NCI-H2227 treated with DMSO at 0.1 percent for 48 hours (cell line): ENCODE measurements around the gene RCAN3.

Experiments used
- DNase-seq: peaks from one replicate; lab custom pipeline; 2025; lab: John Stamatoyannopoulos, UW

Gene RCAN3

DNA sequence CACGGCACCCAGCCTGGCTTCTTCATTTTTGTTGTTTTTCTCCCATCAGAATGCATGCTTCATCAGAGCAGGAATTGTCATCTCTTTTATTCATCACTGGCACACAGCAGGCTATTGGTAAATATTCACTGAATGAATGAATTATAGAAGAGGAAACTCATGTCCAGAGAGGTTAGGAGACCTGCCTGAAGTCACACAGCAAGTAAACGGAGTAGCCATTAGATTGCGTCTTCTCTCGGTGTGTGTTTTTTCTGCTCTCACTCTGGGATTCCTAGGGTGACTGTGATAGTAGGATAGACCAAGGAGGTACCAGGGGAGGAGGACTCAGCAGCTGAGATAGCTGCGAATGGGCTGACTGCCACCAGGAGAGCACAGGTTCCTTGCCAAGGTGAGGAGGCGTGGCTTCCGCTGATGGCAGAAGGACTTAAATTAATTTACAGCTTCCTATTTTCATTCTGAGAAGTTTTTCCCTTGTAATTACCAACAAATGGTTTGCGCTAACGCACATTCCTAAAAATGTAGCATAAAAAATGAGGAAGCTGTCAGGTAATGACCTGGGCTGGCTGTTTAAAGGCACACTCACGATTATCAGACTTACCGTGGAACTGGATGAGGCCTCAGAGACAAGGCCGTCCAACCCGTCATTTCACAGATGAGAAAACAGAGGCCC lies 48.8 kb downstream of the RCAN3 start:
- no peak for DNase-seq

GRCh38 chr1:24551960-24552571 lies 49.4 kb downstream of the RCAN3 start:
- peak; percentile 71 for DNase-seq

- DNase-seq = no peak
Measured at GRCh38 chr1:24553931-24554330, 51.3 kb downstream of the RCAN3 start.

DNA sequence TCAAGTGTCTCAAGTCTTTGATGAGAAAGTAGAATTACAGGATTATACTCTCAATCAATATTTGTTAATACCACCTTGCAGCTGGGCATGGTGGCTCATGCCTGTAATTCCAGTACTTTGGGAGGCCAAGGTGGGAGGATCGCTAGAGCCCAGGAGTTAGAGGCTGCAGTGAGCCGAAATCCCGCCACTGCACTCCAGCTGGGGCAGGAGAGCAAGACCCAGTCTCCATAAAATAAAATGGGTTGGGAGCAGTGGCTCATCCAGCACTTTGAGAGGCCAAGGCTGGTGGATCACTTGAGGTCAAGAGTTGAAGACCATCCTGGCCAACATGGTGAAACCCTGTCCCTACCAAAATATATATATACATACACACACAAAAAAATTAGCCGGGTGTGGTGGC lies 52.1 kb downstream of the RCAN3 start:
- DNase-seq = no peak

- DNase-seq = no peak
Measured at GRCh38 chr1:24555591-24556413, 53.2 kb downstream of the RCAN3 start, which contains the start of gene NCMAP. Gene NCMAP (plus strand): TSS chr1:24556087. CDS start chr1:24595431, 39,344 bp downstream.

DNA sequence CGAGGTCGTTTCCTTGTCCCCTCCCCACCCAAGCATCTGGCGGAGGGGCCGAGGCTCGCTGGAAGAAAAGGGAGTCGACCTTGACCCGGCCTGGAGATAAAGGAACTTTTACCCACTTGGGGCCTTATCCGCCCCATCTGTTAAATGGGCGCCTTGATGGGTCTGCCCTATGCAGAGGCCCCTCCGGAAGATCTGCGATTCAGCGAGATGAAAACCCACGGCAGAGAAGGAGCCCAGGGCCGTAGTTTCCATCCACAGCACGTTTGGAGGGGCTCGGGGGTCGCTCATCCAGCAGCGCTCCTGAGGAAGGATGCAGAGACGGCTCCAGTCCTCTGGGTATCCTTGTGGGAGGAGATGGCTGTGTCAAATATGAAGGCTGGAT lies 53.8 kb downstream of the RCAN3 start:
- no peak for DNase-seq

- no peak for DNase-seq
Measured at GRCh38 chr1:24557220-24557619, 54.6 kb downstream of the RCAN3 start.

GRCh38 chr1:24557711-24558131 lies 55.1 kb downstream of the RCAN3 start:
- DNase-seq = no peak

GRCh38 chr1:24558455-24558854 lies 55.8 kb downstream of the RCAN3 start:
- DNase-seq = no peak

GRCh38 chr1:24558902-24559791 lies 56.5 kb downstream of the RCAN3 start:
- DNase-seq = no peak

DNA sequence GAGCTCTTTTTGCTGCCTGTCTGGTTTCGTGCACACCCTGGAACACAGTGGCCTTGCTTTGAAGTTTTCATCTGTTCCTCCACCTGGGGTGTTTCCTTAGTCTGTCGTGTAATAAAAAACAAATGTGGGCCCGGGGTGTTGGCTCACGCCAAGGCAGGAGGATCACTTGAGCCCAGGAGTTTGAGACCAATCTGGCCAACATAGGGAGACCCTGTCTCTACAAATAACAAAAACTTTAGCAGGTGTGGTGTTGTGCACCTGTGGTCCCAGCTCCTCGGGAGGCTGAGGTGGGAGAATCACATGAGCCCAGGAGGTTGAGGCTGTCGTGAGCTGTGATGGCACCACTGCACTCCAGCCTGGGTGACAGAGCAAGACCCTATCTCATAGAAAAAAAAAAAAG lies 57.7 kb downstream of the RCAN3 start:
- DNase-seq = no peak

DNA sequence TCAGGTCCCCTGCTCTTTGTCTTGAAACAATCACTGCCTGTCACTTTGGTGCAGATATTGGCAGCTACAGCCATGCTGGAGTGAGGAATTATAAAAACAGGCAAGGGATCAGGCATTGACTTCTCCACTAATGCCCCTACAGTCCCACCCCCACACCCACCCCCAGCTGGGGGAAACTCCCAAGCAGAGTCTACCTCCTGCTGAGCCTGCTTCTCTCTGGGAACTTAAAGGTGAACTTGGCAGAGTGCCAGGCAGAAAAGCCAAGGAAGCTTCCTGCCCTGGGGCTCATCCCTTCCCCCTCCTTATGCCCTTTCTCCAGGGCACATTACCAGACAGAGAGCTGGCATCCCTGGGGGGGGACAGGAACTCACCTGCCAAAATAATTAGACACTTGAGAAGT lies 60.0 kb downstream of the RCAN3 start:
- peak; percentile 69 for DNase-seq

- DNase-seq = no peak
Measured at GRCh38 chr1:24564695-24565094, 62.1 kb downstream of the RCAN3 start.

GRCh38 chr1:24566236-24566867 lies 63.7 kb downstream of the RCAN3 start:
- DNase-seq = no peak

GRCh38 chr1:24567792-24568388 lies 65.3 kb downstream of the RCAN3 start:
- DNase-seq = no peak

DNA sequence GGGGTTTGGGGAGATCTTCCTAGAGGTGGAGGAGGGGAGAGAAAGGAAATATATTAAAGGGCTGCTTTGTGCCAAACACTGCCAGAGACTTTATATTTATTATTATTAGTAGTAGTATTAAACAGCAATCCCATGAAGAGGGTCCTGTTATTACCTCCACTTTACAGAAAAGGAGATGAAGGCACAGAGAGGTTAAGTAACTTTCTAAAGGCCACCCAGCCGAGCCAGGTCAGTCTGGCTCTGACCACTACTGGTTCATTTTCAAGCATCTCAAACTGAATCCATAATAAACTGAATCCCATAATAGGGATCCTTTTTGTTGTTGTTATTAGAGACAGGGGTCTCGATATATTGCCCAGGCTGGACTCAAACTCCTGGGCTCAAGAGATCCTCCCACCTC lies 65.8 kb downstream of the RCAN3 start:
- no peak for DNase-seq

- DNase-seq = no peak
Measured at GRCh38 chr1:24570265-24571125, 67.9 kb downstream of the RCAN3 start.

DNA sequence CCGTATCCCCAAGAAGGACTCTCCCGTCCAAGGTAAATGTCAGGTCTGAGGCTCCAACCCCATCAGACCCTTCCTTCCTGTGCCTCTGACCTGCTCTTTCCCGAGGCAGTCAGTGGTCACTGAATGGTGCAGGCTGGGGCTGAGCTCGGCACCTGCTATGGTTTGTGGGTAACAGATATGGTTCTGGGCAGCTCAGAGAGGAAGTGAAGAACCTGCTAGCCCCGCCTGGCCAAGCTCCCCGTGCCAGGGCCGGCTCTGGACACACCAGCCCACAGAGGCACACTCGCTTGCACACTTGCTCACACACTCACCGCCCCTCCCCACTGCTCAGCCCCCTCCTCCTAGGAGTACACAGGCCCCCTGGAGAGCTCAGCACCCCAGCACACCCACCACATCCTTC lies 69.7 kb downstream of the RCAN3 start:
- DNase-seq = no peak

GRCh38 chr1:24575905-24576587 lies 73.4 kb downstream of the RCAN3 start:
- no peak for DNase-seq

GRCh38 chr1:24578846-24579245 lies 76.2 kb downstream of the RCAN3 start:
- no peak for DNase-seq
